Cardiac muscle cell (in vitro differentiated cells and primary cell): Measurements from ENCODE around the gene ZNF829. TPM values are rescaled to one million over a fixed set of nuclear protein-coding genes. Genes with fewer than 3 reads are reported as not detected.

Source experiments
- DNase-seq, 2 donors: peaks; one replicate each; pipeline versions ENCODE4 v3.0.0 to v3.0.0-alpha.2; 2010 to 2017; ENCODE audit warnings: low read depth in 1 of 2, low spot score in 1 of 2
- H3K27ac ChIP-seq: fragments of 200-600 bp; sonication (generic); 2 replicates; pipeline ENCODE4 v1.5.1; 2016
- H3K27me3 ChIP-seq: fragments of 200-600 bp; sonication (generic); 2 replicates; pipeline ENCODE4 v1.6.0; 2016; ENCODE audit warnings: control low read depth
- H3K36me3 ChIP-seq: fragments of 200-600 bp; sonication (generic); 2 replicates; pipeline ENCODE4 v1.5.1; 2016; ENCODE audit warnings: control low read depth
- H3K4me1 ChIP-seq: fragments of 200-600 bp; sonication (generic); 2 replicates; pipeline ENCODE4 v1.8.1; 2017; ENCODE audit warnings: low read depth, mild to moderate bottlenecking, mixed run types
- H3K4me3 ChIP-seq: fragments of 200-600 bp; sonication (generic); 2 replicates; pipeline ENCODE4 v1.5.1; 2016; ENCODE audit warnings: mild to moderate bottlenecking
- H3K9me3 ChIP-seq: fragments of 200-600 bp; sonication (generic); 2 replicates; pipeline ENCODE4 v1.5.1; 2017; ENCODE audit warnings: low read depth, mild to moderate bottlenecking, control low read depth
- polyA plus RNA-seq: library from polyadenylated mRNA; unstranded; fragments of >200 nt; fragmentation: Nextera tagmentation; extraction: Ambion mirVana; gene quantifications from 2 replicates; pipeline ENCODE4 v1.2.1, GENCODE V29; 2016
- total RNA-seq: library from RNA; depleted of rRNA; stranded (reverse); fragments of >200 nt; gene quantifications from 2 replicates; pipeline ENCODE4 v1.2.3, GENCODE V29; 2016
- TF ChIP-seq, protein P1 (sequence below): IDR thresholded peaks from 2 replicates; pipeline ENCODE4 v1.5.1; 2012; ENCODE audit warnings: low read depth, mild to moderate bottlenecking, low read length

The ZNF829 gene
- total RNA-seq, result 2.3 and 2.7 TPM in 2 replicates
- 0.62 and 2.0 TPM in 2 replicates for polyA plus RNA-seq

DNA sequence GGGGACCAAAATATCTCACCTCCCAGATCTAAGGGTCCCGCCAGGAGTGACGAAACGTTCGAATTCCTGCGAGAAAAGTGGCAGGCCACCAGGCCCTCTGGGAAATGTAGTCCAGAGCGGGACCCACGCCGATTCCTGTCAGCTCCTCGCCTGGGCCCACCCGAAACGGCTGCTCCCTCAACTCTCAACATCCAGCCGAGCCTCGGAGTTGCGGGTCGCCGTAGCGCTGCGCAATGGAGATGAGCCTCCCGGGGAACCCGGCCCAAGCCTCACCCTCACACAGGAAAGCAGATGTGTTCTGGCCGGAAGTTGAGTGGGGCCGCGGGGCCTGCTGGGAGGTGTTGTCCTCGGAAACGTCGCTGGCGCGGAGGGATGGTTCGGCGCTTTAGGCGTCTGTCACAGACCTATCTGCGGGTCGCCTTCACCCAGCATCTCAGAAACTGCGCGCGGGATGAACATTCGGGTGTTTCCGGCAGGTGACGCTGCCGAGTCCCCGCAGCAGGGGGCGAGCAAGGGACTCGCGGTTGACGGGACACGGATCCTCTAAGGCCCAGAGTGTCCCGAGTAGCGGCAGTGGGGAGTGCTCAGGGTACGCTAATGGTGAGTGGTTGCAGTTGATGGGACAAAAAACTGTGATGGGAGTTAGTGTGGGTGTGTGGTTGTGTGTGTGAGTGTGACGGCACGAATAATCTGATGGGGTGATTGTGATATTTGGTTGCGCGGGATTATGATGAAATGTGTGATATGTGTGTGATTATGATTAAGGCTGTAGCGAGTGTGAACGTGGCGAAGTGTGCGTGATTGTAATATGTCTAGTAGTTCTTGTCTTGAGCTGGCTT, at the start of gene ZNF829, which contains the start of gene ZNF568:
TSS of gene ZNF829 (minus strand) at position 300 of the 839 bp plus-strand sequence. CDS start 1,124 bp downstream, outside the sequence.
TSS of gene ZNF568 (plus strand) at position 341 of the 839 bp plus-strand sequence. CDS start 6,439 bp downstream, outside the sequence.
- no peaks in the 10 kb centered on the region for H3K9me3 ChIP-seq
- no peaks in the 10 kb centered on the region for H3K27me3 ChIP-seq
- H3K27ac ChIP-seq, result peak within 1 kb of the TSS; percentile 91
- no peaks in the 10 kb centered on the region for H3K4me1 ChIP-seq
- H3K36me3 ChIP-seq, result peaks cover 7% of the 10 kb centered on the region
- peak within 1 kb of the TSS; percentile 87 for H3K4me3 ChIP-seq
- peak; percentile 90 to 93 for DNase-seq
- TF ChIP-seq, protein P1, sequence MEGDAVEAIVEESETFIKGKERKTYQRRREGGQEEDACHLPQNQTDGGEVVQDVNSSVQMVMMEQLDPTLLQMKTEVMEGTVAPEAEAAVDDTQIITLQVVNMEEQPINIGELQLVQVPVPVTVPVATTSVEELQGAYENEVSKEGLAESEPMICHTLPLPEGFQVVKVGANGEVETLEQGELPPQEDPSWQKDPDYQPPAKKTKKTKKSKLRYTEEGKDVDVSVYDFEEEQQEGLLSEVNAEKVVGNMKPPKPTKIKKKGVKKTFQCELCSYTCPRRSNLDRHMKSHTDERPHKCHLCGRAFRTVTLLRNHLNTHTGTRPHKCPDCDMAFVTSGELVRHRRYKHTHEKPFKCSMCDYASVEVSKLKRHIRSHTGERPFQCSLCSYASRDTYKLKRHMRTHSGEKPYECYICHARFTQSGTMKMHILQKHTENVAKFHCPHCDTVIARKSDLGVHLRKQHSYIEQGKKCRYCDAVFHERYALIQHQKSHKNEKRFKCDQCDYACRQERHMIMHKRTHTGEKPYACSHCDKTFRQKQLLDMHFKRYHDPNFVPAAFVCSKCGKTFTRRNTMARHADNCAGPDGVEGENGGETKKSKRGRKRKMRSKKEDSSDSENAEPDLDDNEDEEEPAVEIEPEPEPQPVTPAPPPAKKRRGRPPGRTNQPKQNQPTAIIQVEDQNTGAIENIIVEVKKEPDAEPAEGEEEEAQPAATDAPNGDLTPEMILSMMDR, result peak; percentile 74

- Histone ChIP-seq H3K36me3 (no peaks in the 10 kb centered on the region), H3K9me3 (no peaks in the 10 kb centered on the region), H3K27me3 (no peaks in the 10 kb centered on the region), H3K4me3 (no peak overlapping the region), H3K27ac (no peak overlapping the region), H3K4me1 (no peaks in the 10 kb centered on the region)
- TF ChIP-seq, protein P1, result no peak
- no peak for DNase-seq
Measured at GRCh38 chr19:36963280-36963679, 47.2 kb upstream of the ZNF829 start.

DNA sequence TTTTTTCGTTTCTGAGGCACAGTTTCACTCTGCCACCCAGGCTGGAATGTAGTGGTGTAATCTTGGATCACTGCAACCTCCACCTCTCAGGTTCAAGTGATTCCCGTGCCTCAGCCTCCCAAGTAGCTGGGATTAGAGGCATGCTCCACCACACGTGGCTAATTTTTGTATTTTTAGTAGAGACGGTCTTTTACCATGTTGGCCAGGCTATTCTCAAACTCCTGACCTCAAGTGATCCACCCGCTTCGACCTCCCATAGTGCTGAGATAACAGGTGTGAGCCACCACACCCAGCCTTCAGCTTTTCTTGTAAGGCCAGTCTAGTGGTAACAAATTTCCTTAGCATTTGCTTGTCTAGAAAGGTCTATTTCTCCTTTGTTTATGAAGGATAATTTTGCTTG, 46.3 kb upstream of the ZNF829 start:
- H3K4me3 ChIP-seq, result no peak overlapping the region
- H3K36me3 ChIP-seq, result no peaks in the 10 kb centered on the region
- DNase-seq, result no peak
- no peak overlapping the region for H3K27ac ChIP-seq
- H3K4me1 ChIP-seq, result no peaks in the 10 kb centered on the region
- no peaks in the 10 kb centered on the region for H3K27me3 ChIP-seq
- TF ChIP-seq, protein P1, result no peak
- H3K9me3 ChIP-seq, result no peaks in the 10 kb centered on the region

DNA sequence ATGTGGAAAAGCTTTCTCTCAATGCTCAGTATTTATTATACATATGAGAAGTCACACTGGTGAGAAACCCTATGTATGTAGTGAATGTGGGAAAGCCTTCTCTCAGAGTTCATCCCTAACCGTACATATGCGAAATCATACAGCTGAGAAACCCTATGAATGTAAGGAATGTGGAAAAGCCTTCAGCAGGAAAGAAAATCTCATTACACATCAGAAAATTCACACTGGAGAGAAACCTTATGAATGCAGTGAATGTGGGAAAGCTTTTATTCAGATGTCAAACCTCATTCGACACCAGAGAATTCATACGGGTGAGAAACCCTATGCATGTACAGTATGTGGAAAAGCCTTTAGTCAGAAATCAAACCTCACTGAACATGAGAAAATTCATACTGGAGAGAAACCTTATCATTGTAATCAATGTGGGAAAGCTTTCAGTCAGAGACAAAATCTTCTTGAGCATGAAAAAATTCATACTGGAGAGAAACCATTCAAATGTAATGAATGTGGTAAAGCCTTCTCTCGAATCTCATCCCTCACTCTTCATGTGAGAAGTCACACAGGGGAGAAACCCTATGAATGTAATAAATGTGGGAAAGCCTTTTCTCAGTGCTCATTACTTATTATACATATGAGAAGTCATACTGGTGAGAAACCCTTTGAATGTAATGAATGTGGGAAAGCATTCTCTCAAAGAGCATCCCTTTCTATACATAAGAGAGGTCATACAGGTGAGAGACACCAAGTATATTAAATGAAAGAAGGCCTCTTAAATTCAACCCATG, 34.4 kb upstream of the ZNF829 start:
- H3K9me3 ChIP-seq, result no peaks in the 10 kb centered on the region
- H3K27me3 ChIP-seq, result no peaks in the 10 kb centered on the region
- H3K36me3 ChIP-seq, result peaks cover 9% of the 10 kb centered on the region
- no peak for DNase-seq
- TF ChIP-seq, protein P1, result no peak
- H3K4me1 ChIP-seq, result no peaks in the 10 kb centered on the region
- no peak overlapping the region for H3K27ac ChIP-seq
- H3K4me3 ChIP-seq, result no peak overlapping the region

DNA sequence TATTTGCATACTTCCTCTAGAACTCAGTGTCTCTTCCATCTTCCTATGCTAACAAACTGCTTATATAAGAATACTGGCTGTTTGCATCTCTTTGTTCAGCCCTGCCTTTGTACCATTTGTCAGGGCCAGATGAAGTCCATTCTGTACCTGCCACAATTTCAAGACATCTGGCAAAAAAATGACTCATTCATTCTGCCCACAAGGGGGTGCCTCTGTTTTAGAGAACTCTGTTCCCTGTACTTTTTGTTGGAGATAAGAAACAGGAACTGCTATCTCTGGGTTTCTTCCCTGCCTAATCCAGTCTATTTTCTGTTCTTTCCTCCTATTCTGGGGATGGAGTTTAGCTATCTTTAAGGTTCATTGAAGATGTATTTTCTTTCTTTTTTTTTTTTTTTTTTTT, 23.1 kb upstream of the ZNF829 start:
- DNase-seq, result peak; percentile 4 to 13
- Histone ChIP-seq H3K27ac (no peak overlapping the region), H3K9me3 (no peaks in the 10 kb centered on the region)

More for the DNA sequence above, 23.1 kb upstream of the ZNF829 start:
- peaks cover 19% of the 10 kb centered on the region for H3K36me3 ChIP-seq
- TF ChIP-seq, protein P1, result peak; percentile 13
- H3K27me3 ChIP-seq, result no peaks in the 10 kb centered on the region
- H3K4me1 ChIP-seq, result no peaks in the 10 kb centered on the region
- no peak overlapping the region for H3K4me3 ChIP-seq
